Measurements from ENCODE around the gene CACNA1A. TPM values are rescaled to one million over a fixed set of nuclear protein-coding genes. Genes with fewer than 3 reads are reported as not detected.

The CACNA1A gene
- polyA plus RNA-seq, 1 donor (not counting 4 experiments of a cell fraction or from before 2014, with no cell fraction given): not detected

- no peaks in the 10 kb centered on the region for H3K36me3 ChIP-seq (ENCODE audit: control insufficient read depth in 2 of 2, extremely low read depth in 1 of 2, insufficient read depth in 2 of 2, low read length in 2 of 2)
- dilution Hi-C loops (cut with MboI; ENCODE audit: extremely low pct_ligation_motif_present, low sequenced_read_pairs): no loop called here
- peaks cover 6% of the 10 kb centered on the region for H3K27me3 ChIP-seq (ENCODE audit: control insufficient read depth, extremely low read depth, insufficient read depth, low read length)
- no peaks in the 10 kb centered on the region for H3K79me2 ChIP-seq (ENCODE audit: control insufficient read depth, insufficient read depth, low read length)
- H3K4me3 ChIP-seq (ENCODE audit: control insufficient read depth in 2 of 3, extremely low read depth in 1 of 3, insufficient read depth in 2 of 3, low read depth in 1 of 3, low read length in 3 of 3): no peak overlapping the region
- DNase-seq (ENCODE audit: low read depth, low spot score): no peak
- no peaks in the 10 kb centered on the region for H4K20me1 ChIP-seq (ENCODE audit: control insufficient read depth, extremely low read depth, insufficient read depth, low read length)
- no peak overlapping the region for H2AFZ ChIP-seq (ENCODE audit: control insufficient read depth, low read length)
- TF ChIP-seq EZH2 (IDR thresholded peaks at IDR 0.05; ENCODE audit: low read length) (no peak), CTCF (optimal IDR thresholded peaks at IDR 0.05 in 1 of 3, IDR thresholded peaks at IDR 0.05 in 1 of 3, conservative IDR thresholded peaks at IDR 0.05 in 1 of 3; ENCODE audit: extremely low read depth in 1 of 3, insufficient read depth in 2 of 3, low read length in 3 of 3) (no peak)
- H3K9me3 ChIP-seq (ENCODE audit: control insufficient read depth, low read depth, low read length): no peaks in the 10 kb centered on the region
- no peak overlapping the region for H3K4me2 ChIP-seq (ENCODE audit: control insufficient read depth, extremely low read depth, insufficient read depth, low read depth, low read length)
- H3K27ac ChIP-seq (ENCODE audit: control insufficient read depth, insufficient read depth, low read length): no peak overlapping the region
- no peak overlapping the region for H3K9ac ChIP-seq (ENCODE audit: control insufficient read depth, extremely low read depth, insufficient read depth, low read length)
- H3K9me1 ChIP-seq (ENCODE audit: control insufficient read depth, extremely low read depth, insufficient read depth, low read length): no peaks in the 10 kb centered on the region
- no peaks in the 10 kb centered on the region for H3K4me1 ChIP-seq (ENCODE audit: control insufficient read depth, extremely low read depth, insufficient read depth, low read length)
- FAIRE-seq: no peak
Measured at GRCh38 chr19:13267889-13268288, 238.4 kb downstream of the CACNA1A start.

GRCh38 chr19:13267131-13267530, 239.1 kb downstream of the CACNA1A start:
- H3K9me1 ChIP-seq (ENCODE audit: control insufficient read depth, extremely low read depth, insufficient read depth, low read length): no peaks in the 10 kb centered on the region
- H4K20me1 ChIP-seq (ENCODE audit: control insufficient read depth, extremely low read depth, insufficient read depth, low read length): no peaks in the 10 kb centered on the region
- H3K4me3 ChIP-seq (ENCODE audit: control insufficient read depth in 2 of 3, extremely low read depth in 1 of 3, insufficient read depth in 2 of 3, low read depth in 1 of 3, low read length in 3 of 3): no peak overlapping the region
- TF ChIP-seq EZH2 (IDR thresholded peaks at IDR 0.05; ENCODE audit: low read length) (no peak), CTCF (optimal IDR thresholded peaks at IDR 0.05 in 1 of 3, IDR thresholded peaks at IDR 0.05 in 1 of 3, conservative IDR thresholded peaks at IDR 0.05 in 1 of 3; ENCODE audit: extremely low read depth in 1 of 3, insufficient read depth in 2 of 3, low read length in 3 of 3) (no peak)
- no peak overlapping the region for H3K27ac ChIP-seq (ENCODE audit: control insufficient read depth, insufficient read depth, low read length)
- H3K9me3 ChIP-seq (ENCODE audit: control insufficient read depth, low read depth, low read length): no peaks in the 10 kb centered on the region
- no peaks in the 10 kb centered on the region for H3K36me3 ChIP-seq (ENCODE audit: control insufficient read depth in 2 of 2, extremely low read depth in 1 of 2, insufficient read depth in 2 of 2, low read length in 2 of 2)
- dilution Hi-C loops (cut with MboI; ENCODE audit: extremely low pct_ligation_motif_present, low sequenced_read_pairs): no loop called here
- H2AFZ ChIP-seq (ENCODE audit: control insufficient read depth, low read length): no peak overlapping the region
- no peaks in the 10 kb centered on the region for H3K4me1 ChIP-seq (ENCODE audit: control insufficient read depth, extremely low read depth, insufficient read depth, low read length)
- peaks cover 6% of the 10 kb centered on the region for H3K27me3 ChIP-seq (ENCODE audit: control insufficient read depth, extremely low read depth, insufficient read depth, low read length)
- H3K79me2 ChIP-seq (ENCODE audit: control insufficient read depth, insufficient read depth, low read length): no peaks in the 10 kb centered on the region
- H3K9ac ChIP-seq (ENCODE audit: control insufficient read depth, extremely low read depth, insufficient read depth, low read length): no peak overlapping the region
- DNase-seq (ENCODE audit: low read depth, low spot score) (no peak), FAIRE-seq (no peak)
- H3K4me2 ChIP-seq (ENCODE audit: control insufficient read depth, extremely low read depth, insufficient read depth, low read depth, low read length): no peak overlapping the region

Data from keratinocyte (primary cell).